Measurements from ENCODE around the gene ZFAND2A. TPM values are rescaled to one million over a fixed set of nuclear protein-coding genes. Genes with fewer than 3 reads are reported as not detected.

The ZFAND2A gene
- total RNA-seq, 2 experiments from 2014 or later: 92.3 to 92.5 TPM

DNA sequence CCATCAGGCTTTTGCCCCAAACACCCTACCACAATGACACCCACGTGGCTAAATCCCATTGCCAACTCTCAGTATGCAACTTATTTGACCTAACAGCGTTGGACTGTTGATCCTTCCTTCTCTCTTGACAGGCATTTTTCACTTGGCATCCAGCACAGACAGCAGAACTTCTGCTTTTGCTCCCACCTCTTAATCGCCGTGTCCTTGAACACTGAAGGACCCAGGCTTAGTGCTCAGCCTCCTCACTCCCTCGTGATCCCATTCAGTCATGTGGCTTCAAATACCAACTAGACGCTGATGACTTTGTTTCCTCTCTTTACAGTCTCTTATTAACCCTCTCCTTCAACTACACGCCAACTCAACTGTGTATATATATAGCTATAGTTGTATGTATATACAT is 25.0 kb downstream of the ZFAND2A start:
- no peak for DNase-seq
- intact Hi-C loops (cut with DNase I, micrococcal nuclease): loop anchor here (5.0 kb wide), 3 partner anchors 37 to 258 kb away; partner anchors contain the start of genes COX19 (in 1 of the 2) and GET4 (in 1 of the 2)

DNA sequence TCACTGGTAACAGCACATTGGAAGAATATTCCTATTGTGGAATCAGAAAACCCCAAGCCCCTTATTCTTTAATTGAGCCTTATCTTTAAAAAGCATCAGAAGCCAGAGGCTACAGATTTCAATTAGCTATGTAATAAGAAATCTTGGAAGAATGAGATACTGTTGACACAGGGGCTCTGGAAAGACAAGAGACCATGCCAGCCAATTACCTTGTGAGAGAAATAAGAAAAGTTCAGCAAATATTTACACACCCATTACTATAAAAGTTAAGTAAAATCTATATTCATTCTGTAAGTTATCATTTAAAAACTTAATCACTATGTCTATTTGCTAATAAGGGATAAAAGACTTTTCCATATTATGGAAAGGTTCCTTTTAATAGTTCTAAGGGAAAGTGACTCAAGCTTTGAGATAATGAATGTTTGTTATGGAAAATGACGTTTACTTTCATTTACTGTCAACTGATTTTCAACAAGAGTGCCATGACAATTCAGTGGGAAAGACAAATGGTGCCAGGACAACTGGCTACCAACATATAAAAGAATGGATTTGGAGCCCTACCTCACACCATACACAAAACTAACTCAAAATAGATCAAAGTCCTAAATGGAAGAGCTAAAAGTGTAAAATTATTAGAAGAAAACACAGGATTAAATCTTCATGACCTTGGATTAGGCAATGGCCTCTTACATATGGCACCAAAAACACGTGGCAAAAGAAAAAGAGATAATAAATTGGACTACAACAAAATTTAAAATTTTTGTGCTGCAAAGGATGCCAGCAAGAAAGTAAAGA is 28.3 kb downstream of the ZFAND2A start:
- peaks cover 3% of the 10 kb centered on the region for H3K4me1 Mint-ChIP-seq (ENCODE audit: low read depth)
- H3K27ac ChIP-seq (ENCODE audit: low read depth in 1 of 2, low read length in 2 of 2): no peak overlapping the region
- TF ChIP-seq, protein P1, sequence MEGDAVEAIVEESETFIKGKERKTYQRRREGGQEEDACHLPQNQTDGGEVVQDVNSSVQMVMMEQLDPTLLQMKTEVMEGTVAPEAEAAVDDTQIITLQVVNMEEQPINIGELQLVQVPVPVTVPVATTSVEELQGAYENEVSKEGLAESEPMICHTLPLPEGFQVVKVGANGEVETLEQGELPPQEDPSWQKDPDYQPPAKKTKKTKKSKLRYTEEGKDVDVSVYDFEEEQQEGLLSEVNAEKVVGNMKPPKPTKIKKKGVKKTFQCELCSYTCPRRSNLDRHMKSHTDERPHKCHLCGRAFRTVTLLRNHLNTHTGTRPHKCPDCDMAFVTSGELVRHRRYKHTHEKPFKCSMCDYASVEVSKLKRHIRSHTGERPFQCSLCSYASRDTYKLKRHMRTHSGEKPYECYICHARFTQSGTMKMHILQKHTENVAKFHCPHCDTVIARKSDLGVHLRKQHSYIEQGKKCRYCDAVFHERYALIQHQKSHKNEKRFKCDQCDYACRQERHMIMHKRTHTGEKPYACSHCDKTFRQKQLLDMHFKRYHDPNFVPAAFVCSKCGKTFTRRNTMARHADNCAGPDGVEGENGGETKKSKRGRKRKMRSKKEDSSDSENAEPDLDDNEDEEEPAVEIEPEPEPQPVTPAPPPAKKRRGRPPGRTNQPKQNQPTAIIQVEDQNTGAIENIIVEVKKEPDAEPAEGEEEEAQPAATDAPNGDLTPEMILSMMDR (IDR thresholded peaks at IDR 0.05): no peak
- peaks cover 11% of the 10 kb centered on the region for H3K36me3 Mint-ChIP-seq (ENCODE audit: low read depth)
- ATAC-seq (ENCODE audit: poor library complexity) (no peak), DNase-seq (no peak)
- ChIA-PET POLR2A (no interaction called here), CTCF (no interaction called here)
- peaks cover 6% of the 10 kb centered on the region for H3K36me3 ChIP-seq (ENCODE audit: insufficient read depth, low read length)
- H3K4me3 ChIP-seq (ENCODE audit: low read length): no peak overlapping the region
- no peak overlapping the region for H3K4me3 Mint-ChIP-seq
- H3K9me3 ChIP-seq (ENCODE audit: control insufficient read depth in 1 of 2, insufficient read depth in 1 of 2, low read length in 2 of 2): no peaks in the 10 kb centered on the region
- intact Hi-C loops (cut with DNase I, micrococcal nuclease): no loop called here
- H3K9me3 Mint-ChIP-seq: no peaks in the 10 kb centered on the region
- no peaks in the 10 kb centered on the region for H3K27me3 Mint-ChIP-seq
- H3K27me3 ChIP-seq (ENCODE audit: control insufficient read depth in 1 of 2, insufficient read depth in 2 of 2, low read length in 2 of 2): no peaks in the 10 kb centered on the region
- no peak overlapping the region for H3K27ac Mint-ChIP-seq
- H3K4me1 ChIP-seq (ENCODE audit: insufficient read depth, low read length): peaks cover under 1% of the 10 kb centered on the region

More for the DNA sequence above, 25.0 kb downstream of the ZFAND2A start:
- ChIA-PET CTCF (no interaction called here), POLR2A (no interaction called here)
- Mint-ChIP-seq H3K4me1 (ENCODE audit: low read depth) (peaks cover 19% of the 10 kb centered on the region), H3K27me3 (no peaks in the 10 kb centered on the region), H3K9me3 (no peaks in the 10 kb centered on the region), H3K27ac (no peak overlapping the region), H3K4me3 (no peak overlapping the region), H3K36me3 (ENCODE audit: low read depth) (peaks cover 6% of the 10 kb centered on the region)
- ATAC-seq (ENCODE audit: poor library complexity): no peak
- H3K27ac ChIP-seq (ENCODE audit: low read depth in 1 of 2, low read length in 2 of 2): no peak overlapping the region
- no peaks in the 10 kb centered on the region for H3K27me3 ChIP-seq (ENCODE audit: control insufficient read depth in 1 of 2, insufficient read depth in 2 of 2, low read length in 2 of 2)
- TF ChIP-seq, protein P1 (IDR thresholded peaks at IDR 0.05): no peak
- H3K4me1 ChIP-seq (ENCODE audit: insufficient read depth, low read length): peaks cover 20% of the 10 kb centered on the region
- no peaks in the 10 kb centered on the region for H3K36me3 ChIP-seq (ENCODE audit: insufficient read depth, low read length)
- no peak overlapping the region for H3K4me3 ChIP-seq (ENCODE audit: low read length)
- no peaks in the 10 kb centered on the region for H3K9me3 ChIP-seq (ENCODE audit: control insufficient read depth in 1 of 2, insufficient read depth in 1 of 2, low read length in 2 of 2)

DNA sequence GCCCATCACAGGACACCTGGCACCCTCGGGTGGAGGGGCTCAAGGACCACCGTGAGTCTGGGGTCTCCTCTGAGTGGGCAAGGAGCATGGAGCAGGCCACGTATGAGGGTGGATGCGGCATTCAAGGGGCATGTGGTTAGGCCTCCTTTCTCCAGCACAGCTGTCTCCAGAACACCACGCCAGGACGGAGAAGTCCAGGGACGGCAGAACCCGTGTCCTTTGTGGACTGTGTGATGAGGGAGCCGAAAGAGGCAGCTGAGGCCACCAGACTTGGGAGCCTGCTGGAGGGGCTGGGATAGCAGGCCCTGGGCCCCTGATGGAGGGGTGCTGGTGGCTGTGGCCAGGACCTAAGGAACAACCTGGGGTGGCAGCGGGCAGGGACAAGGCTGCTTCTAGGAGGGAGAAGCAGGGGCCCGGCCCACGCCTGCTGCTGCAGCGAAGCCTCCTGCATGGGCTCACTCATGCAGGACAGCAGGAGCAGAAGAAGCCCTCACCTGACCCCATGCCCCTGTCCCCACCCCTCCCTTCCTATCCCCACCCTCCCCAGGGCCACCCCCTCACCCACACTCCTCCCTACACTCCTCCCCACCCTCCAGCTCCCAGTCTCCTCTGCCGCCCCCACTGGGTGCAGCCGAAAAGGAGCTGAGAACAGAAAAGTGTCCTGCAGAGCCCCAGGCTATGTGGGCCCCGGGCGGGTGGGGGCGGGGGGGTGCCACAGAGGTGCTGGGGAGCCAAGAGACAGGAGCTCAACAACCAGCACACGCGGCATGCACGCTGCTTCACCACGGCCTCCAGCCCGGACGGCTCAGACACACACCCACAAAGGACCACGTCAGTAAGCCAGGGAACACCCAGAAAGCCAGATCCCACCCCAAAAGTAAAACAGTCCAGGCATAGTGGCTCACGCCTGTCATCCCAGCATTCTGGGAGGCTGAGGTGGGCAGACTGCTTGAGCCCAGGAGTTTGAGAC is 29.7 kb downstream of the ZFAND2A start:
- CTCF ChIA-PET: no interaction called here
- Mint-ChIP-seq H3K36me3 (ENCODE audit: low read depth) (peaks cover 18% of the 10 kb centered on the region), H3K27me3 (no peaks in the 10 kb centered on the region), H3K27ac (no peak overlapping the region), H3K9me3 (no peaks in the 10 kb centered on the region), H3K4me3 (no peak overlapping the region), H3K4me1 (ENCODE audit: low read depth) (no peaks in the 10 kb centered on the region)
- H3K27me3 ChIP-seq (ENCODE audit: control insufficient read depth in 1 of 2, insufficient read depth in 2 of 2, low read length in 2 of 2): no peaks in the 10 kb centered on the region
- H3K9me3 ChIP-seq (ENCODE audit: control insufficient read depth in 1 of 2, insufficient read depth in 1 of 2, low read length in 2 of 2): no peaks in the 10 kb centered on the region
- H3K4me1 ChIP-seq (ENCODE audit: insufficient read depth, low read length): no peaks in the 10 kb centered on the region
- H3K4me3 ChIP-seq (ENCODE audit: low read length): no peak overlapping the region
- TF ChIP-seq, protein P1 (IDR thresholded peaks at IDR 0.05): no peak
- ATAC-seq (ENCODE audit: poor library complexity) (no peak), DNase-seq (no peak)
- intact Hi-C loops (cut with DNase I, micrococcal nuclease): no loop called here
- POLR2A ChIA-PET: no interaction called here
- H3K36me3 ChIP-seq (ENCODE audit: insufficient read depth, low read length): peaks cover 10% of the 10 kb centered on the region
- no peak overlapping the region for H3K27ac ChIP-seq (ENCODE audit: low read depth in 1 of 2, low read length in 2 of 2)

Measured in CD4-positive, alpha-beta T cell (primary cell).